Stimulated activated CD8-positive, alpha-beta memory T cell treated with anti-CD3 and anti-CD28 coated beads, Interleukin-12 subunit alpha, Interleukin-12 subunit beta, amount 100 ng/mL, for 1 hour (primary cell): ENCODE results near the gene NTRK2.
"Not testable (repeated sequence)": the region's sequence is repeated elsewhere in the genome, so short reads cannot be mapped to it uniquely, and the experiment has no call there.

Source experiments
- DNase-seq: peaks from one replicate; pipeline ENCODE4 v3.0.0-alpha.2; 2020; ENCODE audit warnings: low read depth

The NTRK2 gene

DNA sequence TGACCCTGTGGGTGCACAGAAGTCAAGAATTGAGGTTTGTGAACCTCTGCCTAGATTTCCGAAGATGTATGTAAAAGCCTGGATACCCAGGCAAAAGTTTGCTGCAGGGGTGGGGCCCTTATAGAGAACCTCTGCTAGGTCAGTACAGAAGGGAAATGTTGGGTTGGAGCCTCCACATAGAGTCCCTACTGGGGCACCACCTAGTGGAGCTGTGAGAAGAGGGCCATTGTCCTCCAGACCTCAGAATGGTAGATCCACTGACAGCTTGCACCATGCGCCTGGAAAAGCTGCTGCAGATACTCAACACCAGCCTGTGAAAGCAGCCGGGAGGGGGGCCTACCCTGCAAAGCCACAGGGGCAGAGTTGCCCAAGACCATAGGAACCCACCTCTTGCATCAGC is 399.9 kb downstream of the NTRK2 start:
- not testable (repeated sequence) for DNase-seq
